Measurements from ENCODE around the gene TRPM3.

DNA sequence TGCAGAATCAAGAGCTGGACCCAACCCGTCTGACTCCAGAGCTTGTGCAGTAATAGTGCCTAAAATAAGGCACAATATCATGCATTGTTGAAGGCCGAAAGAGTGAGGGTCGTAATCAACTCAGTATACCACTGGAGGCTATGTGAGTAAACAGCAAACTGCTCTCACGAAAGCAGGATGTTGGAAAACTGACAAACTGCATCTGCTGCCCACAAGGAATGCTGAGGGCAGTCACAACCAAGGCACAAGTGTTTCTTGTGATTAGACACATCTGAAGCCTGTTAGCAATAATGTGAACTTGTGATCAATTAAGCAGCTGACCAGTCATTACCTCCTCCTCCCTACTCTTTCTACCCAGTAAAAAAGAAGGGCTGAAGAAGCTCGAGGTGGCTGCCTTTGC, 48.8 kb downstream of the TRPM3 start:
- TF ChIP-seq, protein P1, sequence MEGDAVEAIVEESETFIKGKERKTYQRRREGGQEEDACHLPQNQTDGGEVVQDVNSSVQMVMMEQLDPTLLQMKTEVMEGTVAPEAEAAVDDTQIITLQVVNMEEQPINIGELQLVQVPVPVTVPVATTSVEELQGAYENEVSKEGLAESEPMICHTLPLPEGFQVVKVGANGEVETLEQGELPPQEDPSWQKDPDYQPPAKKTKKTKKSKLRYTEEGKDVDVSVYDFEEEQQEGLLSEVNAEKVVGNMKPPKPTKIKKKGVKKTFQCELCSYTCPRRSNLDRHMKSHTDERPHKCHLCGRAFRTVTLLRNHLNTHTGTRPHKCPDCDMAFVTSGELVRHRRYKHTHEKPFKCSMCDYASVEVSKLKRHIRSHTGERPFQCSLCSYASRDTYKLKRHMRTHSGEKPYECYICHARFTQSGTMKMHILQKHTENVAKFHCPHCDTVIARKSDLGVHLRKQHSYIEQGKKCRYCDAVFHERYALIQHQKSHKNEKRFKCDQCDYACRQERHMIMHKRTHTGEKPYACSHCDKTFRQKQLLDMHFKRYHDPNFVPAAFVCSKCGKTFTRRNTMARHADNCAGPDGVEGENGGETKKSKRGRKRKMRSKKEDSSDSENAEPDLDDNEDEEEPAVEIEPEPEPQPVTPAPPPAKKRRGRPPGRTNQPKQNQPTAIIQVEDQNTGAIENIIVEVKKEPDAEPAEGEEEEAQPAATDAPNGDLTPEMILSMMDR (IDR thresholded peaks at IDR 0.05), result no peak
- no peak for TF ChIP-seq POLR2AphosphoS5 (IDR thresholded peaks at IDR 0.05; ENCODE audit: insufficient read depth in 1 of 2, low read depth in 1 of 2)

All from vagina (tissue), 2 donors.